EH (cell line): Measurements from ENCODE around the gene SARM1.

Source experiments
- DNase-seq: peaks from one replicate; pipeline ENCODE4 v3.0.0-alpha.2; 2015; ENCODE audit warnings: low read depth

SARM1 gene

GRCh38 chr17:28341516-28341915 is 30.0 kb upstream of the SARM1 start:
- DNase-seq: no peak

- no peak for DNase-seq
Measured at GRCh38 chr17:28342313-28342712, 29.2 kb upstream of the SARM1 start.

GRCh38 chr17:28343491-28343932 is 28.0 kb upstream of the SARM1 start:
- no peak for DNase-seq

- DNase-seq: no peak
Measured at GRCh38 chr17:28344011-28344410, 27.5 kb upstream of the SARM1 start.

GRCh38 chr17:28344435-28344901 is 27.0 kb upstream of the SARM1 start:
- DNase-seq: no peak

- DNase-seq: peak; percentile 20
Measured at GRCh38 chr17:28345419-28346198, 25.9 kb upstream of the SARM1 start.

- DNase-seq: peak; percentile 35
Measured at GRCh38 chr17:28346199-28346580, 25.3 kb upstream of the SARM1 start.

GRCh38 chr17:28346746-28347246 is 24.7 kb upstream of the SARM1 start:
- DNase-seq: no peak

GRCh38 chr17:28347261-28347891 is 24.1 kb upstream of the SARM1 start:
- DNase-seq: peak; percentile 95

GRCh38 chr17:28348979-28349378 is 22.5 kb upstream of the SARM1 start:
- no peak for DNase-seq

GRCh38 chr17:28350271-28350670 is 21.2 kb upstream of the SARM1 start:
- no peak for DNase-seq

GRCh38 chr17:28357061-28357900 is 14.2 kb upstream of the SARM1 start, which contains the start of gene POLDIP2:
POLDIP2 (minus strand) TSS chr17:28357527; CDS start chr17:28357448, 79 bp downstream.
- DNase-seq: peak; percentile 95

- DNase-seq: no peak
Measured at GRCh38 chr17:28357901-28358197, 13.6 kb upstream of the SARM1 start.

- no peak for DNase-seq
Measured at GRCh38 chr17:28363186-28363585, 8.3 kb upstream of the SARM1 start.

GRCh38 chr17:28363776-28364650 is 7.5 kb upstream of the SARM1 start:
- DNase-seq: no peak

GRCh38 chr17:28364665-28365363 is 6.7 kb upstream of the SARM1 start, which contains the start of gene SEBOX:
SEBOX (minus strand) TSS chr17:28365199; CDS start chr17:28365151, 48 bp downstream.
- DNase-seq: no peak

GRCh38 chr17:28365487-28365886 is 6.0 kb upstream of the SARM1 start:
- no peak for DNase-seq

- no peak for DNase-seq
Measured at GRCh38 chr17:28366605-28367004, 4.9 kb upstream of the SARM1 start.

GRCh38 chr17:28367641-28368305 is 3.7 kb upstream of the SARM1 start:
- DNase-seq: no peak

GRCh38 chr17:28368306-28368831 is 3.1 kb upstream of the SARM1 start:
- no peak for DNase-seq
